NCI-H460 (cell line): Measurements from ENCODE around the gene RHO. TPM values are rescaled to one million over a fixed set of nuclear protein-coding genes. Genes with fewer than 3 reads are reported as not detected.

Experiments used
- DNase-seq: peaks from one replicate; pipeline ENCODE4 v3.0.0-alpha.2; 2016; ENCODE audit warnings: low read depth; ENCODE audit errors: extremely low read depth
- total RNA-seq: library from RNA; depleted of rRNA; stranded (reverse); fragments of >200 nt; shearing (Covaris generic); gene quantifications from 2 replicates; pipeline ENCODE4 v1.2.3, GENCODE V29; 2014; rRNA removed

Gene RHO
- total RNA-seq, 1 experiment from 2014 or later: not detected

DNA sequence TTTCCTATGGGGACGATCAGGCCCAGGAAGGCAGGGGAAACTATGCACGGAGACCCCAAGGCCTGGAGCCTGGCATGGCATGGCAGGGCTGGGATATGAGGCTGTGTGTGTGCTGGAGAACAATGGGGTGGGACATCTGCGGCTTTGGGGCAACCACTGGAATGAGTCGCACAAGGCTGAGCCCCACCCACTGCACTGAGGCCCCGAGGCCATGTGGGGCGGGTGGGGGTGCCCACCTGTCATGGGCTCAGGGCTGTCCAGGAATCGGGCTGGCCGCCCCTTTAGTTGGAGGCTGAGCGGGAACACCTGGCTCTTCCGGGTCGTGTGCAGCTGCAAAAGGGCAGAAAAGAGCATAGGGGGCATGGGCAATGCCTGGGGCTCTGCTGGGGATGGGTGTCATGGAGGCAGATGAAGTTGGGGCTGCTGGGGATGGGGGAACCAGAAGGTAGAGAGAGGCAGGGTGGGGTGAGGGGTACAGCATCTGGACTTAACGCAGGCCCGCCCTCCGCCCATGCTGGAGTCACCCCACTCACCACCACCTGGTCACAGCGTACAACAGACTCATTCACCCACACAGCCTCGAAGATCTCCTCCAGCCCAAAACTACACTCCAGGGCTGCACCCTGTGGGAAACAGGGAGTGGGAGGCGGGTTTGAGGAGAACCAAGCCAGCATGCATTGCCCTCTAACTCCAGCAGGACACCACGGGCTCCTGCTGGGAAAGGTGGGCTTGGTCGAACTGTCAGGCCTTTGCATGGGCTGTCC lies 47.0 kb downstream of the RHO start:
- no peak for DNase-seq

GRCh38 chr3:129575997-129576384 lies 47.6 kb downstream of the RHO start:
- DNase-seq: no peak

- DNase-seq: no peak
These were observed 48.3 kb downstream of the RHO start for GRCh38 chr3:129576514-129577352.

DNA sequence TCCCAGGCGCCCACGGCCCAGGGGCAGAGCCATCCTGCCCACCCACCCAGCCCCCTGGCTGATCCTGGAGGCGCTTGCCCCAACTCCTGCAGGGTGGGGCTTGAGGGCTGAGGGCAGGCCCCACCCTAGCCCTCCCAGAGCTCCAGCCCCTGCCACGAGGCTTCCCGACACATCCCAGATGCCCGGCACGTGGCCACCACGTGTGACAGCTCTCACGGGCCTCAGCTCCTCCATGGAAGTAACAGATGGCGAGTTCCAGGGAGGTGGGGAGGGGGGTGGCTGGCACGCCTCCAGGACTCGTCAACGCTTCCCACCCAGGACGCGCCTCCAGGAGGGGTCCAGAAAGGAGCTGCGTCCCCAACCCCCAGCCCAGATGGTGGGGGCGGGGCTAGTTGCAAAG lies 48.9 kb downstream of the RHO start:
- DNase-seq: no peak

DNA sequence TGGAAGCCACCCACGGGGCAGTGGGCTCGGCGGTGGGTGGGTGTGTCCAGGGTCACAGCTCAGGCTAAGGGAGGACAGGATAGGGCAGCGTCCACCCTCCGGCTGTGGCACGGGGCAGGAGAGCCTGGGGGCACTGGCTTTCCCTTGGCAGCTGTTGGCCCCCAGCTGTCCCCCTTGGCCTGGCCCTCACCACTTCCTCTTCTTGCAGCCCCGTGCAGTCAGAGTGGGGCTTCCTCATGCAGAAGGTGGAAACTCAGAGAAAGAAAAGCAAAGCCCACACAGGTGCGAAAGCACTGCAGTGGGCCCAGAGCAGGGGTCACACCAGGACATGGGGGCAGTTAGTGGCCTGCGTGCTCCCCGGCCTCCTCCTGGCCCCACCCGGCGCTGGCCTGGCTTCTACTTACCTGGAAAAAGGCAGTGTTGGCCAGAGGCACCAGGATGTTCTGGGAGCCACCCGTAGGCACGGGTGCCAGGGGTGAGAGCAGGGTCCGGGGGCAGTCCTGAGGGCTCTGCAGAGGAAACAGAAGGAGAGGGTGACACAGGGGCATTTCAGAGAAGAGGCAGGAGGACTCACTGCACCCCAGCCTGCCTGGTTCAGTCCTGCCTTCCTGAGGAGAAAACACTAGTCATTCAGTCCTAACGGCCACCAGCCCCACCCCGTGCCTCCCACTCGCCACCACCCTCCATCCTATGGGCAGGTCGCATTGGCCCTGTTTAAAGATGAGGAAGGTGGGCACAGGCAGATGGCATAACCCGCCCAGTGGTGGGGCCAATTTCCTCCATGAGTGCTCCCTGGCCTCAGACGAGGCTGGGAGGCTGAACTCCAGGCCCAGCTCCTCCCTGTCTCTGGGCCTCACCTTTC lies 49.7 kb downstream of the RHO start:
- no peak for DNase-seq

- no peak for DNase-seq
These were observed 51.6 kb downstream of the RHO start for GRCh38 chr3:129579991-129580390.

GRCh38 chr3:129581623-129582022 lies 53.2 kb downstream of the RHO start:
- DNase-seq: no peak

- no peak for DNase-seq
These were observed 54.4 kb downstream of the RHO start for GRCh38 chr3:129582799-129583198.

DNA sequence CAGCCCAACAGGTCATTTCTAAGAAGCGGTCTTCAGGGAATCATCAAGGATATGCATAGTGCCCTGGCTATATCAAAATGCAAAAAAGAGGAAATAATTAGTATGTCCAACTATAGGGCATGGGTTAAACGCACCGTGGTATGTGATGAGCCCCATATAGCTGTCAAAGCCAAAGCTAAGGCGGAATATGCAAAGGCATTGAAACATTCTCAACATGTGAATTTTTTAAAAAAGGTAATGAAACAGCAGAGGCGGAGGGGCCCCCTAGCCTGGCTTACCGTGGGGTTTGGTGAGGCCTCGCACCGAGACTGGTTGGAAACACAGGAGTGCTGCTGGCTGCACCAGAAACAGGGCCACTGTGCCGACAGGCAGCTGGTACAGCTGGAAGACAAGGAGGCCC lies 54.9 kb downstream of the RHO start:
- DNase-seq: no peak

DNA sequence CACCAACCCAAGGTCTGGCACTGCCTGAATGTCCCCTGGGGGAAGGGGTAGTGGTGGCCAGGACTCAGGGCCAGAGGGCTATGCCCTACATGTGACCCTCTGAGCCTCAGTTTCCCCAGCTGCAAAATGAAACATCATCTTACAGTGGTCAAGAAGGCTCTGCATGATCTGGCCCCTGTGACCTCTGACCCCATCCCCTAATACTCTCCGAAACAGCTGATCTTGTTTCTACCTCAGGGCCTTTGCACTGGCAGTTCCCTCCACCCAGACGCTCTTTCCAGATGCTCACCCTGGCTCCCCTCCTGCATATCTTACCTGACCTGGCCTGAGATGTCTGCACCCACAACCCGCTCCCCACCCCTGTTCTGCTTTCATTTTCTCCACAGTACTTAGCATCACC lies 56.2 kb downstream of the RHO start:
- no peak for DNase-seq

Other genes with a start within 250 kb of the RHO start
- 18.3 and 21.0 TPM in 2 replicates for gene HMCES, start 249.8 kb upstream of the RHO start, total RNA-seq
- not detected in 2 replicates for gene EFCAB12, start 100.0 kb upstream of the RHO start, total RNA-seq
- 21.4 and 26.9 TPM in 2 replicates for gene MBD4, start 88.7 kb upstream of the RHO start, total RNA-seq
- 4.0 and 7.0 TPM in 2 replicates for gene IFT122, start 88.4 kb upstream of the RHO start, total RNA-seq
- not detected in 2 replicates for gene H1-8, start 14.5 kb downstream of the RHO start, total RNA-seq
- 10.4 and 13.7 TPM in 2 replicates for gene PLXND1, start 78.0 kb downstream of the RHO start, total RNA-seq